22Rv1 (cell line): ENCODE data around the gene SOD1.

Source experiments
- ZFX ChIP-seq: fragments of 450-650 bp; IDR thresholded peaks from 2 replicates; pipeline ENCODE4 v1.6.1; 2017; ENCODE audit warnings: antibody characterized with exemption, borderline replicate concordance
- TF ChIP-seq, protein P1 (sequence below): fragments of 450-650 bp; IDR thresholded peaks from 2 replicates; pipeline ENCODE4 v1.5.1; 2017; ENCODE audit warnings: mild to moderate bottlenecking

DNA sequence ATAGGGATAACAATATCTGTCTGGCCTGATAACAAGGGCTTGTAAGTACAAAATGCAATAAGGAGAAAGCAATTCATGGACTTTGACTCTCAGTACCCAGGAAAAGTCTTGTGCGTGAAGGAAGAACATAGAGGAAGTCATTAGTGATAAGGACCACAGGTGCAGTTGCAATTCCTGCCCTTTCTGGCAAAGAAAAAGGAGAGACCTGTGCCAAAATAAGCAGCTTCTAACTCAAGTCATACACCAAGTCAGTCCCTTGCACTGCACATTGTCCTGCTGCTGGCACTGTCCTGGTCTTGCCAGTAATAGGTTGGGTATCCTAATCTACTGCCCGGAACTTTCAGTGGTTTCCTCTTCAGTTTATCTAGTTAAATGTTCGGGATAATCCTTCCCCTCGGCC is 14.8 kb upstream of the SOD1 start:
- TF ChIP-seq, protein P1, sequence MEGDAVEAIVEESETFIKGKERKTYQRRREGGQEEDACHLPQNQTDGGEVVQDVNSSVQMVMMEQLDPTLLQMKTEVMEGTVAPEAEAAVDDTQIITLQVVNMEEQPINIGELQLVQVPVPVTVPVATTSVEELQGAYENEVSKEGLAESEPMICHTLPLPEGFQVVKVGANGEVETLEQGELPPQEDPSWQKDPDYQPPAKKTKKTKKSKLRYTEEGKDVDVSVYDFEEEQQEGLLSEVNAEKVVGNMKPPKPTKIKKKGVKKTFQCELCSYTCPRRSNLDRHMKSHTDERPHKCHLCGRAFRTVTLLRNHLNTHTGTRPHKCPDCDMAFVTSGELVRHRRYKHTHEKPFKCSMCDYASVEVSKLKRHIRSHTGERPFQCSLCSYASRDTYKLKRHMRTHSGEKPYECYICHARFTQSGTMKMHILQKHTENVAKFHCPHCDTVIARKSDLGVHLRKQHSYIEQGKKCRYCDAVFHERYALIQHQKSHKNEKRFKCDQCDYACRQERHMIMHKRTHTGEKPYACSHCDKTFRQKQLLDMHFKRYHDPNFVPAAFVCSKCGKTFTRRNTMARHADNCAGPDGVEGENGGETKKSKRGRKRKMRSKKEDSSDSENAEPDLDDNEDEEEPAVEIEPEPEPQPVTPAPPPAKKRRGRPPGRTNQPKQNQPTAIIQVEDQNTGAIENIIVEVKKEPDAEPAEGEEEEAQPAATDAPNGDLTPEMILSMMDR: no peak
- TF ChIP-seq ZFX: no peak
